GM19397 (cell line): Measurements from ENCODE around the gene VGF.

Experiments
- ATAC-seq: cut with Tn5 transposase; IDR thresholded peaks from one replicate; pipeline ENCODE4 v1.9.1; 2021; ENCODE audit warnings: mild to moderate bottlenecking, moderate library complexity; ENCODE audit not compliant: unreplicated experiment

Gene VGF

GRCh38 chr7:101166909-101167644, 1.7 kb upstream of the VGF start:
- ATAC-seq, result no peak

DNA sequence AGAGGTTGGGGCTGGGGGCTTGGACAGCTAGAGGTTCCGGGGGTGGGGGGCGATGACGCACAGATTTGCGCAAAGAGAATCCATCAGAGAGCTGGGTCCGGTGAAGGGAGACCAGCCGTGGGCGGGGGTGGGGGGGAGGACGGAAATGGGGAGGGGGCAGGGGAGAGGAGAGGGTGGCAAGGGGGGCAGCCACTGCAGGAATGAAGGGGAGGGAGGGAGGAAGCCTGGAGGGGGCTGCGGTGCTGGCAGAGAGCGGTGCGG, 1.2 kb upstream of the VGF start:
- no peak for ATAC-seq

DNA sequence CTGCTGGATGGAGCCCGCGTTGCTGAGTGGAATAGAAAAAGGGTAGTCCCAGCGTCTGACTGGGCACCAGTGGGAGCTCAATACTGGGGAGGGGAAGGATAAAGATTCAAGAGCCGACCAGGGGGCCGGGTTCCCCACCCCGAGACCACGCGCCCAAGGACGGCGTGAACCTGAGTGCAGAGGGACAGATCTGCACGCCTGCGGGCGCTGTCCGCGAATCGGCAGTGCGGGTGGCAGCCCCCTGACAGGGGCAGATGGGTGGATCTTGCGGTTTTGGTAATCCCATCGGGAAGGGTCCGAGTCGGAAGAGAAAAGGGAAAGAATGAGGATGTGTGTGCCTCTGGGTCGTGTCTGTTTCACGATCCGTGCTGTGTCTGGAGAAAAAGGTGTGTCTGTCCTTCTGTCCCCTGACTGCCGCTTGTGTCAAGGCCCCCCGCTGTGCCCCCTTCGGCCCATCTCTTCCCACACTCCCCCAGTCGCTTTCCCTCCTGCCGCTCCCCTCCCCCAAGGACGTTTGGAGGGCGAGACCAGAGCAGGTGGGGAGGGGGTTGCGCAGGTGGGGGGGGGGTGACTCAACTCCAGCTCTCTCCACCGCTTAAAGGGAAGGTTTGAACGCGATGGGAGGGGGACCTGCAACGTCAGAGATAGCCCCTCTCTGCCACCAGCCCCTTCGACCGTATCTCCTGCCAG, 734 bp upstream of the VGF start:
- ATAC-seq, result no peak

GRCh38 chr7:101164071-101164840, 1.1 kb downstream of the VGF start:
- no peak for ATAC-seq

GRCh38 chr7:101163279-101164070, 1.9 kb downstream of the VGF start:
- no peak for ATAC-seq

DNA sequence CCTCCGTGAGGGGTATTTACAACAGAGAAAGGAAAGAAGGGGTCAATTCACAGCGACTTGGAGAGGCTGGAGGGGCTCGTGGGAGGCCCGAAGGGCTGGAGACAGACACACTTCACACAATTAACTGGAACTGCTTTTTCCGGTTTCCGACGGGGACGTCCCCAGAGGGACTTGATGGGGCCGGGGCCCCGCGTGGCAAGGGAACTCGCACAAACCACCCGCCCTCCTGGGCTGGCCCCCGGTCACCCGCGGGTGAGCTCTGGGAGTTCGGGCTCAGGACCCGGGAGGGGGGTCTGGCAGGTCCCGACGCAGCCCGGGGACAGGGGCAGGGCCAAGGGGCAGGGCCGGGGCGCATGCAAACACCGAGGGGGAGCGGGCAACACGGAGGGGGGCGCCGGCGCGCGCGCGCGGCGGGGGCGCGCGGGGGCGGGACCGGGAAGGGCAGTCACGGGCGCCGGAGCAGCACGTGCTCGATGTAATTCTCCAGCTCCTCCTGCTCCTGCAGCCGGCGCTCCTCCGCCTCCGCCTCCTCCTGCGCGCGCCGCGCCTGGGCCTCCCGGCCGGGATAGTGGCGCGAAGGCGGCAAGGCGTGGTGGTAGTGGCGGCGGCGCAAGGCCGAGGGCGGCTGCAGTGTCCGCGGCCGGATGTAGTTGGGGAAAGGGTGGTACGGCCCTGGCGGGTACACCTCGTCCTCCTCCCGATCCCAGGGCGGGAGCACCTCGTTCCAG, 2.7 kb downstream of the VGF start:
- ATAC-seq, result no peak

- ATAC-seq, result no peak
These were observed 3.5 kb downstream of the VGF start for GRCh38 chr7:101161692-101162471.

GRCh38 chr7:101160910-101161309, 4.5 kb downstream of the VGF start:
- ATAC-seq, result no peak

DNA sequence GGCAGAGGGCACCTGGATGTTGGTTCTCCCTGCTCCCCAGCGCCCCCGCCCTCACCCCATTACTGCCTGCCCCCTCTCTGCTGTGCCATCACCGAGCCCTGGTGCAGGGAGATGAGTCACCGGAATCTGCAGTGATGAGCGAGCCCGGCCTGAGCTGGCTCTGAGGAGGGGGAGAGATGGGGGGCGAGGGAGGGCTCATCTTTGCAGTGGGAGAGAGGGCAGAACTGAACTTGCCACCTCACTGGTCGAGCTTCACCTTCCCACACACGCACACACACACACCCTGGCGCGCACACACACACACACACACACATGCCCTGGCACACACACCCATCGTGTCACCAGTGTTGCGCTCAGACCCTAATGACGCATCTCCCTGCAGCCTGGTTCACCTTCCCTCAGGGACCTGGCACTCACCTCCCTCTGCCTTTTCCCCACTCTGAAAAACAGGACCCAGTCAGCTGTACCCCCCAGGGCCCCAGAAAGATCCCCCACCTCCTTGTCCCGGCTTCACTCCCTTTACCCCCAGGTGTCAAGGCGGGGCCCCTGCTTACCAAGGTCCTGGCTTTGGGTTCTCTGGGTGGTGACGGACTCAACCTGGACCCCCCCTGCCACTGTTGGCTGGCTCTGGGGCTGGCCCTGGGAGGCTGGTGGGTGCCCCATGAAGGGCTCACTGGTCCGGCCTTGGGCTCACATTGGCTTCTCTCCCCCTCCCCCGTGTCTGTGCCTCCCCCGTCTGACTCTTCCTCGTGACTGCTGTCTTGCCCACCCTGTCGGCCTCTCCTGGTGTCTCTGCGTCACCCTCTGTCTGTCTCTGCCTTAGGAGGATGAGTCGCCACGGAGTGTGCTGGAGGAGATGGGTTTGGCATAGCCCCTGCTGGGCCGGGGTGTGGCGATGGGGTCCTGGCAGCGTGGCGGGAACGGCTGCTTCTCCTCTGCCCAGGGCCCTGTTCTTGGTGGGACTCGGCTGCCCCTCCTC, 5.4 kb downstream of the VGF start:
- no peak for ATAC-seq

GRCh38 chr7:101156866-101157589, 8.3 kb downstream of the VGF start:
- ATAC-seq, result no peak

GRCh38 chr7:101156277-101156676, 9.1 kb downstream of the VGF start:
- no peak for ATAC-seq

GRCh38 chr7:101155303-101155702, 10.1 kb downstream of the VGF start:
- no peak for ATAC-seq

DNA sequence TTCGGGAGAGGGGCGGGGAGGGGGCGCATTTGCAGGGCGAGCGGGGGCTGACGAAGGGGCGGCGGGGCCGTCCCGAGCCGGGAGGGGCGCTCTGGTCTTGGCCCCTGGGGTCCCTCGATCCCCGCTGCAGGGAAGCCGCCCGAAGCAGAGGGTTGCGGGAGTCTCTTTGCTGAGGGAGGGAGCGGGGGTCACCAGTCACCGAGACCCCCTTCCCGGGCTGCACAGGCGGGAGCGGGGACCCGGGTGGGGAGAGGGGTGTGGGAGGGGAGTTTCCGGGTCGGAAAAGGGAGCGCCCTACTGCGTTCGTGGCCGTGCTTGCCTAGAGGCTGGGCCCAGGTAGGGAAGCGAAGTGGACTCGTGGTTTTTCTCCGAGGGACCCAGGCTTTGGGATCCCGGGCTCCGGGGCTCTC, 10.7 kb downstream of the VGF start:
- ATAC-seq, result no peak

DNA sequence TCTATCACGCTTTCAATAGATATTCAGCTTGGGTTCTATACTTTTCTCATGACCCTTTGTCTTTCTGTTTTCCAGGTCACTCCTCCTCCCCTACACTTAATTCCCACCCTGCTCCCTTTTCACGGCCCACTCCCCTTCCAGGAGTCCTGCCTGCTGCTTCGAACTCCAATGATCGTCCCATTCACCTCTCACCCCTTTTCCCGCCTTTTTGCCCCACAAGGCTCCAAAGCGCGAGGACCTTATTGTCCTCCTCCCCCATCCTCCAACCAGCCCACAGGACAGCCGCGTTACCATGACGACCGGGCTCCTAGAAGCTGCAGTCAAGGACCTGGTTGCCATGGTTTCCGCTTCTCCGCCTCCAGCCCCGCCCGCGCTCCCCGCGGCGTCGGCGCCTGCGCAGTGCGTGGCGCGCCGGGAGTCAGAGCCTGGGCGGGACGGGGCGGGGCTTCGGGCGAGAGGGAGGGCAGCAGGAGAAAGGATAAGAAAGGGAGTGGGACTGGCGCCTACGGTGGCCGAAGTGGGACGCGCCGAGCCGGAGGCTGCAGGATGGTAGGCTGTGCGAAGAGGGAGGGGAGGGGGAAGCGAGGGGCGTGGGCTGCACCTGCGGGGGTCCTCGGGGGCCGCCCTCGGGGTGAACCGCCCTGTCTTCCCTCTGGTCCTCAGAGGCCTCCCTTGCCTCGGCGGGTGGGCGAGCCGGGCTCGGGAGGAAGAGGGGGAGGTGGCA, 11.2 kb downstream of the VGF start, which contains the start of gene AP1S1:
AP1S1 (plus strand) TSS at position 508 of the 724 bp plus-strand sequence; CDS start at position 547, 39 bp downstream.
- ATAC-seq, result peak; percentile 80

DNA sequence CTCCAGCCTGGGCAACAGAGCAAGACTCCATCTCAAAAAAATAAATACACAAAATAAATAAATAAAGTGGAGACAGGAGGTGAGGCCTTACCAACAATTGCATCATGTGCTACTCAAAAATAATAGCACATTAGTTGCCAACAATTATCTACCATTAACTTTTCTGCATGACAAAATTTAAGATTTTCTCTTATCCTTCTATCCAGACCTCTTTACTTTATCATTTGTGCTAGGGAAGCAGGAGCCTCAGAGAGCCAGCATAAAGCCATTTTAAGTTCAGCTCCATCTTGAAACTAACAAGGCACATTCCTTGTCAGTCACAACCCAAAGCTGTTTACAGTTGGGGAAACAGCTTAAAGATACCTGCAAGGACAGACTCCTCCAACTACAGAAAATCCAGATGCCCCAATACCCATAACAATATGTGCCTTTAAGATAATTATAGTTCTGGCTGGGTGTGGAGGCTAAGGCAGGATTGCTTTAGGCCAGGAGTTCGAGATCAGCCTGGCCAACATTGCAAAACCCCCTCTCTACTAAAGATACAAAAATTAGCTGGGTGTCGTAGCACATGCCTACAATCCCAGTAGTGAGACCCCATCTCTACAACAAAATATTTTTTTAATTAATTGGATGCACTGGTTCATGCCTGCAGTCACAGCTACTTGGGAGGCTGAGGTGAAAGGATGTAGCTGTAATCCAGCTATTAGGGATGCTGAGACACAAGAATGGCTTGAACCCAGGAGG, 13.3 kb downstream of the VGF start:
- no peak for ATAC-seq

DNA sequence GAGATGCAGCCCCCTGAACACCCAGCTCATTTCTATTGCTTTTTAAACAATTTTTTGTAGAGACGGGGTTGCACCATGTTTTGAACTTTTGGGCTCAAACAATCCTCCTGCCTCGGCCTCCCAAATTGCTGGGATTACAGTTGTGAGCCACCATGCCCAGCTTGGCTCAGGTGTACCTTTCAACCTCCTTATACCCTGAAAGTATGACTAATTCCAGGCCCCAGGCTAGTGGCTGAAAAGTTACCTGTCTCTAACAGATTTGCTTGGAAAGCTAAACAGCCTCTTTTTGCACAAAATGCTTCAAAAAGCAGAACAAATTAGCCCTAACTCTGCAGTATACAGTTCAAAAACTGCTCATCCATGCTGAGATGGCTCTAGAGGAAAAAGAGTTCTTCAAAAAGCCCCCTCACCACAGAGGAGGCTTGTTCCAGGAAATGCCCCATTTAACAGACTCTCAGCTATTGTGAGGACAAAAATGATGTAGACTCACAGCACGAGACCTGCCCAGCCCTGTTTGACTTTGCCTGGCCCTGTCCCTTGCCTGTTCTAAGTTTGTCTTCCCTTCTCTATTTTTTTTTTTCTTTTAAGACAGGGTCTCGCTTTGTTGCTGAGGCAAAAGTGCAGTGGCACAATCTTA, 24.5 kb downstream of the VGF start:
- no peak for ATAC-seq
